Endothelial cell of umbilical vein (primary cell): ENCODE results near the gene XPOT. TPM values are rescaled to one million over a fixed set of nuclear protein-coding genes. Genes with fewer than 3 reads are reported as not detected.

Experiments used
- BruUV-seq: library from RNA; stranded (reverse); fragments of 400-500 nt; replicated peaks from 2 replicates; lab custom pipeline; 2021; lab: Mats Ljungman, UMichigan
- CTCF ChIA-PET: fragments of 300-600, 350-600 bp; sonication (Branson Sonifier 250); formaldehyde crosslinking; loops from one replicate; lab custom pipeline; 2021; ENCODE audit warnings: antibody characterized with exemption, inconsistent platforms; lab: Charles Lee
- POLR2A ChIA-PET: fragments of 300-600, 350-600 bp; sonication (Branson Sonifier 250); formaldehyde crosslinking; loops from one replicate; lab custom pipeline; 2021; ENCODE audit warnings: antibody characterized with exemption, inconsistent platforms; lab: Charles Lee
- DNase-seq: peaks from one replicate; pipeline ENCODE4 v3.0.0-alpha.2; 2011; ENCODE audit warnings: low read depth, low spot score
- FAIRE-seq: peaks from 2 replicates; lab custom pipeline; 2011; peaks lifted over from hg19 to GRCh38; lab: Jason Lieb, UNC
- H2AFZ ChIP-seq: 2 replicates; pipeline ENCODE4 v1.6.0; 2012; ENCODE audit warnings: low read depth, low read length, control low read depth, inconsistent platforms
- H3K27ac ChIP-seq: 2 replicates; pipeline ENCODE4 v1.5.1; 2011; ENCODE audit warnings: low read depth, mild to moderate bottlenecking, control low read depth, low read length, moderate library complexity; ENCODE audit not compliant: insufficient read depth
- H3K27me3 ChIP-seq, 2 experiments: 2 replicates each; pipeline versions ENCODE4 v1.6.0 to v1.6.1; 2011; ENCODE audit warnings: low read length in 2 of 2, mixed read lengths in 1 of 2; ENCODE audit not compliant: control insufficient read depth in 2 of 2, insufficient read depth in 2 of 2
- H3K36me3 ChIP-seq, 2 experiments: 2 replicates in 1 of 2; 3 replicates in 1 of 2; pipeline ENCODE4 v1.5.1; 2011; ENCODE audit warnings: low read length in 2 of 2, mild to moderate bottlenecking in 1 of 2, moderate library complexity in 1 of 2; ENCODE audit not compliant: control insufficient read depth in 2 of 2, insufficient read depth in 2 of 2; ENCODE audit errors: extremely low read depth in 1 of 2
- H3K4me1 ChIP-seq: 3 replicates; pipeline ENCODE4 v1.5.1; 2011; ENCODE audit warnings: mild to moderate bottlenecking, low read length; ENCODE audit not compliant: control insufficient read depth, insufficient read depth; ENCODE audit errors: extremely low read depth
- H3K4me2 ChIP-seq: 2 replicates; pipeline ENCODE4 v1.6.1; 2011; ENCODE audit warnings: low read length, control low read depth, mixed read lengths; ENCODE audit not compliant: insufficient read depth
- H3K4me3 ChIP-seq, 3 experiments: fragments of 200-600 bp in 1 of 3; sonication (generic), shearing (Covaris generic) in 1 of 3; replicated peaks in 1 of 3; 2 replicates each; pipeline ENCODE4 v1.5.1; 2011 to 2016; ENCODE audit warnings: control low read depth in 3 of 3, low read length in 3 of 3, mild to moderate bottlenecking in 2 of 3, inconsistent platforms in 1 of 3, low read depth in 1 of 3, moderate library complexity in 1 of 3; ENCODE audit not compliant: insufficient read depth in 1 of 3
- H3K79me2 ChIP-seq: 2 replicates; pipeline ENCODE4 v1.6.0; 2012; ENCODE audit warnings: low read length, inconsistent platforms; ENCODE audit not compliant: control insufficient read depth, insufficient read depth
- H3K9ac ChIP-seq: replicated peaks from 2 replicates; pipeline ENCODE3; 2011; ENCODE audit warnings: low read length, control low read depth; ENCODE audit not compliant: insufficient read depth; ENCODE audit errors: extremely low read depth
- H3K9me1 ChIP-seq: replicated peaks from 3 replicates; pipeline ENCODE4 v1.6.0; 2011; ENCODE audit warnings: mild to moderate bottlenecking, low read length; ENCODE audit not compliant: control insufficient read depth, insufficient read depth; ENCODE audit errors: extremely low read depth
- H3K9me3 ChIP-seq: replicated peaks from 2 replicates; pipeline ENCODE4 v1.5.1; 2012; ENCODE audit warnings: low read length, inconsistent platforms; ENCODE audit not compliant: control insufficient read depth, insufficient read depth
- H4K20me1 ChIP-seq: replicated peaks from 2 replicates; pipeline ENCODE3; 2011; ENCODE audit warnings: mild to moderate bottlenecking, low read length; ENCODE audit not compliant: control insufficient read depth, insufficient read depth; ENCODE audit errors: extremely low read depth
- EZH2 ChIP-seq: IDR thresholded peaks from 2 replicates; pipeline ENCODE4 v1.6.1; 2012; ENCODE audit warnings: borderline replicate concordance, low read depth, mild to moderate bottlenecking, moderate library complexity, low read length, inconsistent platforms; ENCODE audit not compliant: severe bottlenecking
- GATA2 ChIP-seq: IDR thresholded peaks from 2 replicates; pipeline ENCODE4 v1.7.0; 2011; ENCODE audit warnings: low read depth, mild to moderate bottlenecking, moderate library complexity, mixed read lengths, low read length; ENCODE audit not compliant: insufficient read length, insufficient read depth
- JUN ChIP-seq: IDR thresholded peaks from 2 replicates; pipeline ENCODE4 v1.6.1; 2011; ENCODE audit warnings: borderline replicate concordance, low read depth; ENCODE audit not compliant: insufficient read length, insufficient read depth
- MYC ChIP-seq: IDR thresholded peaks from one replicate; pipeline ENCODE4 v1.6.1; 2011; ENCODE audit warnings: mild to moderate bottlenecking, low read depth, low read length
- dilution Hi-C: fragments of 300-500 bp; cut with MboI; formaldehyde crosslinking; loops from one replicate; pipeline ENCODE4 v1.15.0; 2019; ENCODE audit warnings: low sequenced_read_pairs; ENCODE audit not compliant: extremely low pct_ligation_motif_present
- intact Hi-C: fragments of 100-400 bp; cut with micrococcal nuclease; formaldehyde crosslinking; loops from one replicate; pipeline ENCODE4 v1.10.0; 2022
- polyA plus RNA-seq, 4 experiments: library from polyadenylated mRNA; depleted of rRNA in 3 of 4; stranded (reverse) in 3 of 4; unstranded in 1 of 4; fragments of >200 nt; gene quantifications; 2 replicates each; pipeline versions ENCODE4 v1.2.1 to v1.2.3, GENCODE V29; 2011 to 2012; ENCODE audit warnings: missing spikeins in 1 of 4
- total RNA-seq: library from RNA; stranded (reverse); gene quantifications from 2 replicates; pipeline ENCODE4 v1.2.3, GENCODE V29; 2021
- TF ChIP-seq, protein P1 (sequence below): IDR thresholded peaks from 2 replicates; pipeline ENCODE4 v1.6.1; 2011; ENCODE audit not compliant: insufficient read depth, insufficient read length
- TF ChIP-seq, protein P2 (sequence below), 2 donors: IDR thresholded peaks; 1 replicate in 1 of 2; 2 replicates in 1 of 2; pipeline ENCODE4 v1.5.1; 2011; ENCODE audit warnings: low read length in 2 of 2, mild to moderate bottlenecking in 2 of 2, moderate library complexity in 2 of 2, control low read depth in 1 of 2, inconsistent platforms in 1 of 2, low read depth in 1 of 2; ENCODE audit not compliant: insufficient read depth in 1 of 2; ENCODE audit errors: extremely low read depth in 1 of 2

Gene XPOT
- total and polyA plus RNA-seq, 2 donors (not counting 3 experiments of a cell fraction or from before 2014, with no cell fraction given), result 21.9 to 88.9 TPM

DNA sequence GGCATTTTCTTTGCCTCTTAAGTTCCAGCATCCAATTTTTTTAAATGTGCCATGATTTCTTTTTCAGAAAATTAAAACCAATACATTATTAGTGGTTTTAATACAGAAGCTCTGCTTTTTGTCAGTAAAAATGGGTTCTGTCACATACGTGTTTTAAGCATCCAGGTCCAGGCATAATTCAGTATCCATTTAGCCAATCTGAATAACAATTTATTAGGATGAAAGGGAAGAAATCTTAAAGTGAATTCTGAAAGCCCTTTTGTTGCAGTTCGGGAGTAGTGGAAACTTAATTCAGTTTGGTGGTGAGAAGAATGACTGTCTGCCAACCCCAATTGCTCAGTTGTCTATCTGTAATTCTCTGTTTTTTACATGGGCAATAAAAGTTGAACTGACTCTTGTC, 7.2 kb downstream of the XPOT start:
- Histone ChIP-seq H3K4me1 (no peaks in the 10 kb centered on the region), H3K4me3 (no peak overlapping the region), H3K27ac (no peak overlapping the region), H3K9me1 (no peaks in the 10 kb centered on the region), H3K27me3 (no peaks in the 10 kb centered on the region), H2AFZ (no peak overlapping the region), H3K36me3 (peaks cover 13 to 22% of the 10 kb centered on the region in 2 experiments), H3K9me3 (no peaks in the 10 kb centered on the region), H3K4me2 (no peak overlapping the region), H4K20me1 (no peaks in the 10 kb centered on the region), H3K9ac (no peak overlapping the region), H3K79me2 (peaks cover 42% of the 10 kb centered on the region)
- BruUV-seq, result no TSS peak
- dilution Hi-C loops, result no loop called here
- ChIA-PET POLR2A (no interaction called here), CTCF (interaction anchor here (0.6 to 1.2 kb wide), 2 partner anchors 14 to 578 kb away, joined by 3 to 5 read pairs; no protein-coding TSS in a partner anchor)
- intact Hi-C loops, result no loop called here
- TF ChIP-seq, protein P1, sequence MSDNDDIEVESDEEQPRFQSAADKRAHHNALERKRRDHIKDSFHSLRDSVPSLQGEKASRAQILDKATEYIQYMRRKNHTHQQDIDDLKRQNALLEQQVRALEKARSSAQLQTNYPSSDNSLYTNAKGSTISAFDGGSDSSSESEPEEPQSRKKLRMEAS, result no peak
- TF ChIP-seq EZH2 (no peak), GATA2 (no peak), MYC (no peak), JUN (no peak)
- TF ChIP-seq, protein P2, sequence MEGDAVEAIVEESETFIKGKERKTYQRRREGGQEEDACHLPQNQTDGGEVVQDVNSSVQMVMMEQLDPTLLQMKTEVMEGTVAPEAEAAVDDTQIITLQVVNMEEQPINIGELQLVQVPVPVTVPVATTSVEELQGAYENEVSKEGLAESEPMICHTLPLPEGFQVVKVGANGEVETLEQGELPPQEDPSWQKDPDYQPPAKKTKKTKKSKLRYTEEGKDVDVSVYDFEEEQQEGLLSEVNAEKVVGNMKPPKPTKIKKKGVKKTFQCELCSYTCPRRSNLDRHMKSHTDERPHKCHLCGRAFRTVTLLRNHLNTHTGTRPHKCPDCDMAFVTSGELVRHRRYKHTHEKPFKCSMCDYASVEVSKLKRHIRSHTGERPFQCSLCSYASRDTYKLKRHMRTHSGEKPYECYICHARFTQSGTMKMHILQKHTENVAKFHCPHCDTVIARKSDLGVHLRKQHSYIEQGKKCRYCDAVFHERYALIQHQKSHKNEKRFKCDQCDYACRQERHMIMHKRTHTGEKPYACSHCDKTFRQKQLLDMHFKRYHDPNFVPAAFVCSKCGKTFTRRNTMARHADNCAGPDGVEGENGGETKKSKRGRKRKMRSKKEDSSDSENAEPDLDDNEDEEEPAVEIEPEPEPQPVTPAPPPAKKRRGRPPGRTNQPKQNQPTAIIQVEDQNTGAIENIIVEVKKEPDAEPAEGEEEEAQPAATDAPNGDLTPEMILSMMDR (IDR thresholded peaks at IDR 0.05; ENCODE audit: extremely low read depth in 1 of 2, insufficient read depth in 1 of 2, low read depth in 1 of 2, low read length in 2 of 2), result no peak
- DNase-seq (no peak), FAIRE-seq (no peak)
